ENCODE measurements around the gene PEDS1.

DNA sequence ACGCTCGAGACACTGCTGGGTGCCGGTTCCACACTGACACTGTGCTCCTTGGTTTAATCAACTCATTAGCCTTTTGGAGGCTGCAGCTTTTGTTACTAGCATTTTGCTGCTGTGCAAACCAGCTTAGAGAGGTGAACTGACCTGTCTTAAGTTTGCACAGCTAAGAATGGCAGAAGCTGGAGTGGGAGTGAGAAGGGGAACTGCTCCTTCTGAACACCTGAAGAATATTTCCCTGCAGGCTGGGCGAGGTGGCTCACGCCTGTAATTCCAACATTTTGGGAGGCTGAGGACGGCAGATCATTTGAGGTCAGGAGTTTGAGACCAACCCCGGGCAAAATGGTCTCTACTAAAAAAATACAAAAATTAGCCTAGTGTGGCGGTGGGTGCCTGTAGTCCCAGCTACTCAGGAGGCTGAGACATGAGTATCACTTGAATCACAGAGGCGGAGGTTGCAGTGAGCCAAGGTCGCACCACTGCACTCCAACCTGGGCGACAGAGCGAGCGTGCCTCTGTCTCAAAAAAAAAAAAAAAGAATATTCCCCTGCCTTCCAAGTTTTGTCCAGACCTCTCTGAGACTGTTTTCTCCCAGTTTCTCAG, 42.1 kb upstream of the PEDS1 start:
- TF ChIP-seq, protein P1, sequence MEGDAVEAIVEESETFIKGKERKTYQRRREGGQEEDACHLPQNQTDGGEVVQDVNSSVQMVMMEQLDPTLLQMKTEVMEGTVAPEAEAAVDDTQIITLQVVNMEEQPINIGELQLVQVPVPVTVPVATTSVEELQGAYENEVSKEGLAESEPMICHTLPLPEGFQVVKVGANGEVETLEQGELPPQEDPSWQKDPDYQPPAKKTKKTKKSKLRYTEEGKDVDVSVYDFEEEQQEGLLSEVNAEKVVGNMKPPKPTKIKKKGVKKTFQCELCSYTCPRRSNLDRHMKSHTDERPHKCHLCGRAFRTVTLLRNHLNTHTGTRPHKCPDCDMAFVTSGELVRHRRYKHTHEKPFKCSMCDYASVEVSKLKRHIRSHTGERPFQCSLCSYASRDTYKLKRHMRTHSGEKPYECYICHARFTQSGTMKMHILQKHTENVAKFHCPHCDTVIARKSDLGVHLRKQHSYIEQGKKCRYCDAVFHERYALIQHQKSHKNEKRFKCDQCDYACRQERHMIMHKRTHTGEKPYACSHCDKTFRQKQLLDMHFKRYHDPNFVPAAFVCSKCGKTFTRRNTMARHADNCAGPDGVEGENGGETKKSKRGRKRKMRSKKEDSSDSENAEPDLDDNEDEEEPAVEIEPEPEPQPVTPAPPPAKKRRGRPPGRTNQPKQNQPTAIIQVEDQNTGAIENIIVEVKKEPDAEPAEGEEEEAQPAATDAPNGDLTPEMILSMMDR (IDR thresholded peaks at IDR 0.05) = no peak
- no peak for TF ChIP-seq POLR2A (IDR thresholded peaks at IDR 0.05)
